Left lung (tissue), 10 donors: ENCODE results near the gene GSDMA. TPM values are rescaled to one million over a fixed set of nuclear protein-coding genes. Genes with fewer than 3 reads are reported as not detected.
A peak's percentile ranks its signal among the peaks of the same experiment; 100 is the strongest.

Source experiments
- ATAC-seq: fragments of 200-7000 bp; cut with Tn5 transposase; one replicate; pipeline ENCODE4 v1.9.1; 2020; ENCODE audit warnings: moderate library complexity
- DNase-seq, 4 donors: peaks; one replicate each; pipeline ENCODE4 v3.0.0-alpha.2; 2013 to 2020
- H3K27ac ChIP-seq, 2 donors: fragments of 200-600 bp; sonication (generic) in 1 of 2; one replicate each; pipeline versions ENCODE4 v1.5.0 to v1.8.0; 2020 to 2021
- H3K27me3 ChIP-seq, 2 donors: fragments of 200-600 bp; sonication (generic) in 1 of 2; one replicate each; pipeline versions ENCODE4 v1.5.0 to v1.8.0; 2020 to 2021
- H3K36me3 ChIP-seq, 2 donors: fragments of 200-600 bp; sonication (generic) in 1 of 2; one replicate each; pipeline versions ENCODE4 v1.5.0 to v1.8.0; 2020 to 2021
- H3K4me1 ChIP-seq, 2 donors: fragments of 200-600 bp; one replicate each; pipeline ENCODE4 v1.8.0; 2021
- H3K4me3 ChIP-seq, 2 donors: fragments of 200-600 bp; sonication (generic) in 1 of 2; one replicate each; pipeline versions ENCODE4 v1.5.0 to v1.8.0; 2020 to 2021; ENCODE audit warnings: mild to moderate bottlenecking in 1 of 2
- H3K9me3 ChIP-seq, 2 donors: fragments of 200-600 bp; sonication (generic) in 1 of 2; one replicate each; pipeline versions ENCODE4 v1.5.0 to v1.8.0; 2020 to 2021
- intact Hi-C, 2 donors: fragments of 100-400 bp; cut with DNase I; formaldehyde crosslinking; loops; one replicate each; pipeline versions ENCODE4 v1.11.2 to v1.14.2; 2022
- polyA plus RNA-seq, 6 donors: library from polyadenylated mRNA; unstranded; fragments of 120-200 nt; gene quantifications; one replicate each; pipeline ENCODE4 v1.2.1, GENCODE V29; 2013; ENCODE audit not compliant: insufficient read length in 6 of 6
- total RNA-seq, 2 donors: library from RNA; stranded (reverse); fragmentation: NEBNext Ultra II Directional; extraction: Animal tissue kit (Norgen Biotek cat#: 25700); gene quantifications; one replicate each; pipeline ENCODE4 v1.2.1, GENCODE V29; 2021
- TF ChIP-seq, protein P1 (sequence below), 2 donors: fragments of 200-600 bp; sonication (generic) in 1 of 2; IDR thresholded peaks; one replicate each; pipeline versions ENCODE4 v1.5.0 to v1.8.0; 2021; ENCODE audit warnings: antibody characterized with exemption in 2 of 2
- donor health status: DM: no; HTN: yes; CAD: no.
- donor health status: DM: no; HTN: no; CAD: no.

Gene GSDMA
- total and polyA plus RNA-seq, 8 donors: 0.57 to 1.3 (median 0.87) TPM; not detected in 1

DNA sequence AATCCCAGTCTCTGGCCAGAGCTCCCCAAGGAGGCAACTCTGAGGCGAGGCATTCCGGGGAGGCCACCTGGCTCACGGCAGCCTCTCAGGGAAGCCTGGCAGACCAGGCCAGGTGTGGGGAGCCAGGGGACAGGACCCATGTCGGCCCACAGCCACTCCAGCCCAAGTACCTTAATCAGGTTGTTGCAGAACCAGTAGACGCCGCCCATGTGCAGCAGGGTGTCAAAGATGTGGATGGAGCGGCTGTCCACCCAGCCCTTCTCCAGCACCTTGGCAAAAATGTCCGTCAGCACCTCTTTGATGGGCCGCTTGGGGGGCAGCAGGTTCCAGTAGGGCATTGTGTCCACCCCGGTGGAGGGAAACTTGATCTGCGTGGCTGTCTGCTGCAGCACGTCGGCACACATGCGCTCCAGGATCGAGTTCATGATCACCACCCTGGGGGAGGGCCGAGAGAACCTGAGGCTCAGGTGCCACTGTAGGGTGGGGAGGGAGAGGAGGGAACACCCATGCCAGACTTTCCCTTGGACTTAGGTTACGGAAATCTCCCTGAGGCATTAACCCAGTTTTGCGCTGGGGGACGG lies 60.2 kb downstream of the GSDMA start:
- Histone ChIP-seq H3K4me3 (no peak overlapping the region), H3K27me3 (no peaks in the 10 kb centered on the region), H3K4me1 (peaks cover 19 to 89% of the 10 kb centered on the region in 2 donors), H3K27ac (peak overlapping the region; percentile 37 to 63), H3K9me3 (no peaks in the 10 kb centered on the region), H3K36me3 (peaks cover 0 to 70% of the 10 kb centered on the region in 2 donors)
- DNase-seq (peak in 3 of 4 donors; percentile 42 to 79 (median 60)), ATAC-seq (peak; percentile 52)
- TF ChIP-seq, protein P1, sequence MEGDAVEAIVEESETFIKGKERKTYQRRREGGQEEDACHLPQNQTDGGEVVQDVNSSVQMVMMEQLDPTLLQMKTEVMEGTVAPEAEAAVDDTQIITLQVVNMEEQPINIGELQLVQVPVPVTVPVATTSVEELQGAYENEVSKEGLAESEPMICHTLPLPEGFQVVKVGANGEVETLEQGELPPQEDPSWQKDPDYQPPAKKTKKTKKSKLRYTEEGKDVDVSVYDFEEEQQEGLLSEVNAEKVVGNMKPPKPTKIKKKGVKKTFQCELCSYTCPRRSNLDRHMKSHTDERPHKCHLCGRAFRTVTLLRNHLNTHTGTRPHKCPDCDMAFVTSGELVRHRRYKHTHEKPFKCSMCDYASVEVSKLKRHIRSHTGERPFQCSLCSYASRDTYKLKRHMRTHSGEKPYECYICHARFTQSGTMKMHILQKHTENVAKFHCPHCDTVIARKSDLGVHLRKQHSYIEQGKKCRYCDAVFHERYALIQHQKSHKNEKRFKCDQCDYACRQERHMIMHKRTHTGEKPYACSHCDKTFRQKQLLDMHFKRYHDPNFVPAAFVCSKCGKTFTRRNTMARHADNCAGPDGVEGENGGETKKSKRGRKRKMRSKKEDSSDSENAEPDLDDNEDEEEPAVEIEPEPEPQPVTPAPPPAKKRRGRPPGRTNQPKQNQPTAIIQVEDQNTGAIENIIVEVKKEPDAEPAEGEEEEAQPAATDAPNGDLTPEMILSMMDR (IDR thresholded peaks at IDR 0.05): no peak
- intact Hi-C loops: loop anchor here in 1 of 2 donors (10.0 kb wide), 1 partner anchor 152 kb away; the partner anchor contains the start of gene RAPGEFL1

DNA sequence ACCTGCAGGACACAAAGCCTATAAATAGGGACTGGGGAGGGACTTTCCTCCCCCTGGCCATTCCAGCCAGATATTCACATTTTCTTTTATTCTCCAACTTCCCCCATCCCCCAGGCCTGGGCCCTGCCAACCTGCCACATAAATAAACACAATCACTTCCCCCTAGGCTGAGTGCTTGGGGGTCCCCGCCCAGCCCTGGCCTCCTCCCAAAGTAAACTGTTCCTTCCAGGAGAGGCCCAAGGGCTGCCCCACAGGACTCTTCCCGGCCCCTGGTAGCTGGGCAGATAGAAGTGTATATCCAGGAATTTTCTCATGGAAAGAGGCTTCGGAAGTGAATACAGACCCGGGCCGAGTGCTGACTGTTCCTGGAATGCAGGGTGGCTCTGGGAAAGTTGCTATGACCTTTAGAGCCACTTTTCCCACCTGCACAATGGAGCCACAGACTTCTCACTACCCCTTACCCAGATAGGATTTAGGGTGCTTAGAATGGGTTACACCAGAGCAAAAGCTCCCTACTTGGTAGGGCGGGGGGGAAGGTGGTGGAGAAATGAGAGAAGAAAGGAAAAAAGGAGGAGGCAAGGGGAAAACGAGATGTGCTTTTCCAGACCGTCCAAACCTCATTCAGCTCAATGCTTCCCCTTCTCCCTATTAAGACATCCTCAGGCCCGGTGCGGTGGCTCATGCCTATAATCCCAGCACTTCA lies 60.9 kb downstream of the GSDMA start:
- Histone ChIP-seq H3K27ac (peak overlapping the region; percentile 37 to 63), H3K36me3 (peaks cover 0 to 74% of the 10 kb centered on the region in 2 donors)

DNA sequence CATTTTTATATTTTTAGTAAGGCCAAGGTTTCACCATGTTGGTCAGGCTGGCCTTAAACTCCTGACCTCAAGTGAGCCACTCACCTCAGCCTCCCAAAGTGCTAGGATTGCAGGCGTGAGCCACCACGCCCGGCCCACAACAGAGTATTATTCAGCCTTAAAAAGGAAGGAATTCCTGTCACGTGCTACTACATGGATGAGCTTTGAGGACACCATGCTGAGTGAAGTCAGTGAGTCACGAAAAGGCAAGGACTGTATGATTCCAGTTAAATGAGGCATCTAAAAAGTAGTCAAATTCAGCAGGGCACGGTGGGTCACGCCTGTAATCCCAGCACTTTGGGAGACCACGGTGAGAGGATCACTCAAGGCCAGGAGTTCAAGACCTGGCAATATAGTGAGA lies 62.1 kb downstream of the GSDMA start:
- H3K4me1 ChIP-seq: peaks cover 14 to 71% of the 10 kb centered on the region in 2 donors
- peak overlapping the region in 1 of 2 donors; percentile 15 for H3K27ac ChIP-seq
- DNase-seq: no peak

More for the DNA sequence above, 60.9 kb downstream of the GSDMA start:
- Histone ChIP-seq H3K4me3 (no peak overlapping the region), H3K4me1 (peaks cover 17 to 82% of the 10 kb centered on the region in 2 donors), H3K9me3 (no peaks in the 10 kb centered on the region), H3K27me3 (no peaks in the 10 kb centered on the region)
- TF ChIP-seq, protein P1 (IDR thresholded peaks at IDR 0.05): no peak
- DNase-seq (peak in 3 of 4 donors; percentile 71 to 83 (median 81)), ATAC-seq (peak; percentile 61)
- intact Hi-C loops: loop anchor here in 1 of 2 donors (10.0 kb wide), 1 partner anchor 151 kb away; the partner anchor contains the start of gene RAPGEFL1

DNA sequence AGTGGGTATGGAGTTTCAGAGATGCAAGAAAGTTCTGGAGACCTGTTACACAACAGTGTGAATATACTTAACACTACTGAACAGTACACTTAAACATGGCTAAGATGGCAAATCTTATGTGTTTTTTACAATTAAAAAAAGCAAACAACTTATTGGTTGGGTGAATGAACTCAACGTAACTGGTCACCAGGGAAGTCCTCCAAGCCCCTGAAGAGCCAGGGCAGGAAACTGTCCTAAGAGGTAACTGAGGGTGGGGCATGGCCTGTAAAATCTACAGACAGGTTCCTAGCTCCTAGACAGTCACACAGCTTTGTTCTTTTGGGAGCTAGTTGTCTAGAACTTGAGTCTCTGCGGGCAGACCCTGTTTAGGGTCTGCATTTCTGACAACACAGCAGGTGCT lies 62.8 kb downstream of the GSDMA start:
- no peaks in the 10 kb centered on the region for H3K9me3 ChIP-seq
- peaks cover 0 to 78% of the 10 kb centered on the region in 2 donors for H3K36me3 ChIP-seq
- ATAC-seq: peak; percentile 49
- TF ChIP-seq, protein P1 (IDR thresholded peaks at IDR 0.05): no peak
- H3K27me3 ChIP-seq: no peaks in the 10 kb centered on the region
- peak overlapping the region in 1 of 2 donors; percentile 3 for H3K27ac ChIP-seq
- no peak for DNase-seq
- no peak overlapping the region for H3K4me3 ChIP-seq
- intact Hi-C loops: loop anchor here in 1 of 2 donors (10.0 kb wide), 1 partner anchor 149 kb away; the partner anchor contains the start of gene RAPGEFL1
- peaks cover 14 to 64% of the 10 kb centered on the region in 2 donors for H3K4me1 ChIP-seq

More for the DNA sequence above, 62.1 kb downstream of the GSDMA start:
- TF ChIP-seq, protein P1 (IDR thresholded peaks at IDR 0.05): no peak
- ATAC-seq: no peak
- intact Hi-C loops: loop anchor here in 1 of 2 donors (10.0 kb wide), 1 partner anchor 150 kb away; the partner anchor contains the start of gene RAPGEFL1
- no peak overlapping the region for H3K4me3 ChIP-seq
- no peaks in the 10 kb centered on the region for H3K27me3 ChIP-seq
- H3K9me3 ChIP-seq: no peaks in the 10 kb centered on the region
- peaks cover 0 to 77% of the 10 kb centered on the region in 2 donors for H3K36me3 ChIP-seq
